HL-60 (cell line): ENCODE measurements around the gene PDE6D.

Experiments used
- CTCF ChIP-seq: IDR thresholded peaks from one replicate; pipeline ENCODE4 v1.5.1; 2011; ENCODE audit warnings: low read length, control low read depth, inconsistent platforms; ENCODE audit not compliant: insufficient read depth
- POLR2AphosphoS5 ChIP-seq: IDR thresholded peaks from 2 replicates; pipeline ENCODE4 v1.6.1; 2012; ENCODE audit warnings: low read depth
- SPI1 ChIP-seq: IDR thresholded peaks from 2 replicates; pipeline ENCODE4 v1.6.1; 2012; ENCODE audit warnings: low read depth, mild to moderate bottlenecking, borderline replicate concordance

GRCh38 chr2:231764124-231764523 lies 17.0 kb downstream of the PDE6D start:
- TF ChIP-seq CTCF, result no peak
- TF ChIP-seq SPI1, result no peak
- no peak for TF ChIP-seq POLR2AphosphoS5
